ENCODE measurements around the gene GRM4. TPM values are rescaled to one million over a fixed set of nuclear protein-coding genes. Genes with fewer than 3 reads are reported as not detected.
"Not testable (repeated sequence)": the region's sequence is repeated elsewhere in the genome, so short reads cannot be mapped to it uniquely, and the experiment has no call there.

GRM4 gene
- total RNA-seq, 1 experiment from 2014 or later, result not detected

- no peak for DNase-seq (ENCODE audit: low read depth)
Observed at GRCh38 chr6:34046617-34047016, 99.3 kb downstream of the GRM4 start.

- DNase-seq (ENCODE audit: low read depth), result no peak
Observed at GRCh38 chr6:34045771-34046170, 100.1 kb downstream of the GRM4 start.

- no peak for DNase-seq (ENCODE audit: low read depth)
Observed at GRCh38 chr6:34044945-34045595, 100.8 kb downstream of the GRM4 start.

GRCh38 chr6:34043359-34043758 is 102.5 kb downstream of the GRM4 start:
- DNase-seq (ENCODE audit: low read depth), result no peak

- not testable (repeated sequence) for DNase-seq (ENCODE audit: low read depth)
Observed at GRCh38 chr6:34041998-34042397, 103.9 kb downstream of the GRM4 start.

- no peak for DNase-seq (ENCODE audit: low read depth)
Observed at GRCh38 chr6:34041385-34041784, 104.5 kb downstream of the GRM4 start.

DNA sequence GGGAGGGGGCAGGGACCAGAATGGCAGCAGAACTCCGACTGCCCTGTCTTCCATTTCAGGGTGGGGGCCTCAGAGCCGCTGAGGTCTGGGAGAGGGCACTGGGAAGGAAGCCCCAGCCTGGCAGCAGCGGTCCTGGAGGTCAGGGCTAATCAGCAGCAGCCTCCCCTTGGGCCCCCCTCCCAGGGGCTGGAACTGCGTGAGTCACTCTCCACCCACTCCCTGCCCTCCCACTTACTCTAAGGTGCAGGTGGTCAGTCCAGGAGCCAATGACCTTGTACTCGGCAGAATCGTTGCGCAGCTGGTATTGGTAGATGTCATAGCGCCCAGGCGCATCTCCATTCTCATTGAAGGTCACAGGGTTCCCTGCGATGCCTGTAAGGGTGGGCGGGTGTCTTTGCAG is 105.9 kb downstream of the GRM4 start:
- no peak for DNase-seq (ENCODE audit: low read depth)

GRCh38 chr6:34037151-34037550 is 108.7 kb downstream of the GRM4 start:
- no peak for DNase-seq (ENCODE audit: low read depth)

- DNase-seq (ENCODE audit: low read depth), result no peak
Observed at GRCh38 chr6:34036357-34037069, 109.4 kb downstream of the GRM4 start.

GRCh38 chr6:34035704-34036356 is 110.1 kb downstream of the GRM4 start:
- no peak for DNase-seq (ENCODE audit: low read depth)

DNA sequence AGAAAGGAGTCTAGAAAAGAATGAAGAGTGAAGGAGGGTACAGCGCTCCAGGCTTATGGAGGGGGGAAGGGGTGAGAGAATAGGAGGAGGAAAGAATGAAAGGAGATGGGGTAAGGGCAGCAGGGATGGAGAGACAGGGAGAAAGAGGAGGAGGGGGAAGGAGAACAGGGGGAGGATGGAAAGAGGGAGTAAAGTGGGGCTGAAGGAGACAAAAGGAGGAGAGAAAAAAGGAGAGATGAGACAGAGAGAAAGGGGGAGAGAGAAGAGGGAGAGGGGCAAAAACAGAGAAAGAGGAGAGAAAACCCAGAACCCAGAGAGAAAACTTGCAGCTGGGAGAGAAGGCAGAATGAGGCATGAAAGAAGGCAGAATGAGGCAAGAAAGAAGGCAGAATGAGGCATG is 110.7 kb downstream of the GRM4 start:
- DNase-seq (ENCODE audit: low read depth), result no peak

- no peak for DNase-seq (ENCODE audit: low read depth)
Observed at GRCh38 chr6:34032856-34033255, 113.0 kb downstream of the GRM4 start.

DNA sequence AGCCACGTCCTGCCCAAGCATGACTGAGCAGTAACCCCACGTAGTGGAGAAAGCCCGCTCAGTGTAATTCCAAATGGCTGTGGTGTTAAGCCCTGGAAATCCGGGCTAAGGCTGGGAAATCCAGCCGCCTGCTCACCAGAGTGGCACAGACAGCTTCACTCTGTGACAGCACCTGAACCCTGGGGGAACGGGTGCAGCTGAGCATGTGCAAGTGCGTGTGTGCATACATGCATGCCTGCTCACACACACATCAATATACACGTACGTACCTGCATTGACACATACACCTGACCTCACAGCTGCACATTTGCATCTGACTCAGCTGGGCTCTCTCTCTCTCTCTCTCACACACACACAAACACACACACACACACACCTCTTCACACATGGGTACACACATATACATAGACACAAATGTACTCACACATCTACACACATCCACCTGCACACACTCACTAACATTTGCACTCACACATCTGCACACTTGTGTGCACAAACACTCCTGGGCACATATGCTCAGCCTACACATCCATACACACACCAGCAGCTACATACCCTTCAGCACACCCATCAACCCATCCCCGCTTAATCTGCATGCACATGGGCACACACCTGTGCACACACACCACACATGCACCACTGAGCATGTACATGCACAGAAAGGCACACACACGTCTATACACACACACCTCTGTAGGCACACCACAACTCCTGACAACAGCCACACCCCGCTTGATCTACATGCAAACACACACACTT is 114.1 kb downstream of the GRM4 start:
- DNase-seq (ENCODE audit: low read depth), result no peak

DNA sequence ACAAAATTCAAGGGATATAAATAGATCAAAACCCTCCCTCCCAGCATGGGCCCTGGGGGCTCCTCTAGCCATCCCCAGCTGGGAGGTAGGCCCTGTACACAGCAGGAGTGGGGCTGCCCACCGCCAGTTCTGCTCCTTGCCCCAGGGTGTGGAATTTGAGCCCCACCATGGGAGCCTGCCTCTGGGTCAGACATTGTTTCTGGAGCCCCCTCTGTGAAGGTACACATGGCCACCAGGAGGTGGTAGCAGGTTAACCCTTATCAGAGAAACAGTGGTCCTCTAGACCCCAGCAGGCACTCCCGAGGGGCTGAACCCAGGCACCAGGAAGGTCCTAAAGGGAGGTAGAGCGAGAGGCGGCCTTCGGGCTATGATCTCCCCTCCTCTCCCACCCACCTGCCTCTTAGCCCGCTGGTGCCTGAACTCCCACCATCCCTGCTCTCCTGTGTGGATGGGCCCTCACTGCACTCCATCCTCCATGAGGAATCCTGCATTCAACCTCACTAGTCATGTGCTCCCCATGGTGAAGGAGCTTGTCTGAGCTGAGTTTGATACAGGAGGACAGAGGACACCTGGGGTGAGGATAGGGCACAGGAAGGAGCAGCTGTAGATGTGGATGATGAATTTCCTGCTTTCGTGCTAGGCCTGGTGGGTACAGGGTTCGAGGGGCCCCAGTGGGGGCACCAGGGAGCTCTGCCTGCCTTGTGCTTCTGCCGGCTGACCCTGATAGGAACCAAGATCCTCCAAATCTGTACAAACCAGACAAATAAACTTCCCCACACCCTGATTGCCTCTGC is 114.9 kb downstream of the GRM4 start:
- DNase-seq (ENCODE audit: low read depth), result no peak

DNA sequence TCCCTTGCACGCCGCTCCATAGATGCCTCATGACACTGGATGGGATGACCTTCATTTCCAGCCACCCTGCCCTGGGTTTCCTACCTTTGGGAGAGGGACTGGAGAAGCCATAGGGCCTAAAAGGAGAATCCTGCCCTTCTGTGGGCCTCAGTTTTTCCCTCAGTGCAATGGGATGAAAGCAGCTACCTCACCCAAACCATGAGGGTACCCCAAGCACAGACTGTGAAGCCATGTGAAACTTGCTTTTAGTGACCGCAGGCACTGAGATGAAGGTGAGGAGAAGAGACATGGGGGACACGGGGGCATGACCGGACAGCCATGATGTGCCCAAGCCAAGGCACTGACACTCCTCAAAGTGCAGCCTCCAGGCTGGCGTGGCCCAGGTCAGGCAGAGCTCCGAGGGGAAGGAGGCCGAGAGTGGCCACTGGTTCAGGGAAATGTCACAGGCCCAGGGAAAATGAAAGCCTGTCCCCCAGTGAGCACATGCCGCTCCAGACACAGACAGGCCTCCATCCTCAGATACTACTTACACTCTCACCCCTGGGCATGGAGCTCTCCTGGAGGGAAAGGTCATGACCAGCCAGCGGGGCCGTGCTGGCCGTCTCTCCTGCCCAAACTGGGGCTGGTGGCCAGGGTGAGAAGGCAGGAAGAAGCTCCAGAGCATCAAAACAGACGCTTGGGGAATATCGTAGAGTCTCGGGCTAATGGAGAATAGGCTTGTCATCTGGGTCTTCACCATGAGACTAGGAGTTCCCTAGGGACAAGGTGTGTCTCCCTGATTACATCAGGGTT is 116.2 kb downstream of the GRM4 start:
- no peak for DNase-seq (ENCODE audit: low read depth)

GRCh38 chr6:34028691-34029360 is 117.1 kb downstream of the GRM4 start:
- no peak for DNase-seq (ENCODE audit: low read depth)

DNA sequence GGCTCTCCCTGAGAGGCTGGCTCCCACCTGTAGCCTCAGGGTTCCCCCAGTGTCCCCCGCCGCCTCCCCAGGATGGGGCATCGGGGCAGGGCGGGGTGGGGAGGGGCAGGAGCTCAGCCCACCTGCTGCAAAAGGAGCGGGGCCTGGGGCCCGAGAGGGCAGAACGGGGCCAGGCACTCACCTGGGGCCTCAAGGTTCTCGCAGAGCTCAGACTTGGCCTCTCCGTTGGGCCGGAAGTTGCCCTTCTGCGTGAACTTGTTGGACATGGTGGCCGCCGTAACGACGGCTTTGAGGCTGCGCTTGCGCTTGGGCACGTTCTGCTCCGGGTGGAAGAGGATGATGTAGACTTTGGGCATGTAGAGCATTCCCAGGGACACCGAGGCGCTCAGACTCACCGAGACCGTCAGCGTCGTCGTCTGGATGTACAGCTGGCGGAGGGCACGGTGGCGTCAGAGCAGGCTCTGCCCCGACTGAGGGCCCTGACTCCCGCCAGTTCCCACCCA is 117.9 kb downstream of the GRM4 start:
- no peak for DNase-seq (ENCODE audit: low read depth)

GRCh38 chr6:34027445-34027936 is 118.4 kb downstream of the GRM4 start:
- DNase-seq (ENCODE audit: low read depth), result peak; percentile 12

DNA sequence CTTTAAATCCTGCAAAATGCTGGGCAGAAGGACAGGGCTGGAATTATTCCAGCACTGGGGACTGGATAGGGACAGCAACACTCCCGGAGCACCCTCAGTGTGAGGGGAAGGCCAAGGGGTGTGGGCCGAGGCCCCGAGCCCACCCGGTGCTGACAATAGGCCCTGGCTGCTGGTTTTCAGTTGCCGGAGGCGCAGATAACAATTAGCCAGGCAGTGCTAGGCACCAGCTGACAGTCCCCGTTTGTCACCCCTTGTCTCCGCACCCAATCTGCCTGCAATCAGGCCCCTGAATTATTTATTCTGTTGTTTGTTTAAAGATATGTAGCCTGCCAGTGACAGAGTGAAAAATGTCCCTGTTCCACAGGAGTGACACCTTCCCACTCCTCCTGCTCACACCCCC is 120.0 kb downstream of the GRM4 start:
- DNase-seq (ENCODE audit: low read depth), result no peak
